NCI-H2196 (cell line): ENCODE measurements around the gene KIF17.
"Not testable (repeated sequence)": the region's sequence is repeated elsewhere in the genome, so short reads cannot be mapped to it uniquely, and the experiment has no call there.

Experiments
- DNase-seq: peaks from one replicate; lab custom pipeline; 2025; ENCODE audit not compliant: unreplicated experiment; lab: John Stamatoyannopoulos, UW

Gene KIF17

GRCh38 chr1:20727746-20728316 lies 10.0 kb upstream of the KIF17 start:
- DNase-seq = no peak

GRCh38 chr1:20726932-20727745 lies 9.3 kb upstream of the KIF17 start:
- DNase-seq = no peak

GRCh38 chr1:20726118-20726911 lies 8.5 kb upstream of the KIF17 start:
- no peak for DNase-seq

GRCh38 chr1:20725189-20726117 lies 7.6 kb upstream of the KIF17 start:
- peak; percentile 28 for DNase-seq

GRCh38 chr1:20724364-20725188 lies 6.8 kb upstream of the KIF17 start:
- DNase-seq = no peak

GRCh38 chr1:20723537-20724363 lies 5.9 kb upstream of the KIF17 start:
- no peak for DNase-seq

- DNase-seq = no peak
These were observed 5.3 kb upstream of the KIF17 start for GRCh38 chr1:20723159-20723536.

GRCh38 chr1:20721117-20722061 lies 3.6 kb upstream of the KIF17 start:
- no peak for DNase-seq

- DNase-seq = no peak
These were observed 2.9 kb upstream of the KIF17 start for GRCh38 chr1:20720631-20721091.

- no peak for DNase-seq
These were observed 2.2 kb upstream of the KIF17 start for GRCh38 chr1:20719871-20720620.

GRCh38 chr1:20719261-20719660 lies 1.5 kb upstream of the KIF17 start:
- DNase-seq = no peak

GRCh38 chr1:20718343-20718882 lies 606 bp upstream of the KIF17 start:
- DNase-seq = not testable (repeated sequence)

- DNase-seq = no peak
These were observed 1.6 kb downstream of the KIF17 start for GRCh38 chr1:20716232-20716631.

GRCh38 chr1:20715406-20715805 lies 2.4 kb downstream of the KIF17 start:
- DNase-seq = no peak

GRCh38 chr1:20713440-20713839 lies 4.4 kb downstream of the KIF17 start:
- no peak for DNase-seq

- DNase-seq = no peak
These were observed 5.6 kb downstream of the KIF17 start for GRCh38 chr1:20712215-20712577.
